ENCODE data around the gene CHRND.

CHRND gene

GRCh38 chr2:232556426-232556825 lies 30.5 kb downstream of the CHRND start:
- H3K27ac ChIP-seq (ENCODE audit: low read length) = no peak overlapping the region
- TF ChIP-seq EZH2phosphoT487 (IDR thresholded peaks at IDR 0.05; ENCODE audit: low read depth) (no peak), CTCF (IDR thresholded peaks at IDR 0.05; ENCODE audit: low read depth, low read length) (no peak)
- no peak overlapping the region for H3K9ac ChIP-seq (ENCODE audit: low read length)
- no peak overlapping the region for H3K4me2 ChIP-seq (ENCODE audit: low read length)
- peaks cover 19% of the 10 kb centered on the region for H3K36me3 ChIP-seq (replicated peaks; ENCODE audit: low read depth, low read length)
- peaks cover 5% of the 10 kb centered on the region for H3K4me1 ChIP-seq (ENCODE audit: low read length)
- no peak overlapping the region for H2AFZ ChIP-seq (ENCODE audit: low read depth, low read length)
- no peak overlapping the region for H3K4me3 ChIP-seq (ENCODE audit: low read length)
- H4K20me1 ChIP-seq (ENCODE audit: insufficient read depth, low read length) = 0 out of 2 replicates have a peak, but pooled peaks cover 5% of the 10 kb centered on the region
- peaks cover 49% of the 10 kb centered on the region for H3K79me2 ChIP-seq (ENCODE audit: low read length)
- no peaks in the 10 kb centered on the region for H3K27me3 ChIP-seq (ENCODE audit: low read depth, low read length)
- H3K9me3 ChIP-seq (ENCODE audit: insufficient read depth, low read length) = no peaks in the 10 kb centered on the region

- no peak overlapping the region for H2AFZ ChIP-seq (ENCODE audit: low read depth, low read length)
- H4K20me1 ChIP-seq (ENCODE audit: insufficient read depth, low read length) = no peaks in the 10 kb centered on the region
- no peaks in the 10 kb centered on the region for H3K9me3 ChIP-seq (ENCODE audit: insufficient read depth, low read length)
- TF ChIP-seq CTCF (IDR thresholded peaks at IDR 0.05; ENCODE audit: low read depth, low read length) = no peak
- TF ChIP-seq EZH2phosphoT487 (IDR thresholded peaks at IDR 0.05; ENCODE audit: low read depth) = no peak
- H3K27me3 ChIP-seq (ENCODE audit: low read depth, low read length) = no peaks in the 10 kb centered on the region
- H3K4me1 ChIP-seq (ENCODE audit: low read length) = peaks cover 6% of the 10 kb centered on the region; the same call in 1 of the 2 replicates
- H3K9ac ChIP-seq (ENCODE audit: low read length) = no peak overlapping the region
- H3K4me2 ChIP-seq (ENCODE audit: low read length) = no peak overlapping the region
- no peaks in the 10 kb centered on the region for H3K79me2 ChIP-seq (ENCODE audit: low read length)
- no peak overlapping the region for H3K27ac ChIP-seq (ENCODE audit: low read length)
- peaks cover 25% of the 10 kb centered on the region for H3K36me3 ChIP-seq (replicated peaks; ENCODE audit: low read depth, low read length)
- H3K4me3 ChIP-seq (ENCODE audit: low read length) = no peak overlapping the region
Observed at GRCh38 chr2:232562515-232563151, 36.7 kb downstream of the CHRND start.

- no peak overlapping the region for H2AFZ ChIP-seq (ENCODE audit: low read depth, low read length)
- no peak overlapping the region for H3K9ac ChIP-seq (ENCODE audit: low read length)
- no peaks in the 10 kb centered on the region for H3K9me3 ChIP-seq (ENCODE audit: insufficient read depth, low read length)
- no peaks in the 10 kb centered on the region for H4K20me1 ChIP-seq (ENCODE audit: insufficient read depth, low read length)
- H3K79me2 ChIP-seq (ENCODE audit: low read length) = no peaks in the 10 kb centered on the region
- H3K27ac ChIP-seq (ENCODE audit: low read length) = no peak overlapping the region
- H3K4me3 ChIP-seq (ENCODE audit: low read length) = no peak overlapping the region
- peaks cover 6% of the 10 kb centered on the region; the same call in 1 of the 2 replicates for H3K4me1 ChIP-seq (ENCODE audit: low read length)
- H3K4me2 ChIP-seq (ENCODE audit: low read length) = no peak overlapping the region
- TF ChIP-seq CTCF (IDR thresholded peaks at IDR 0.05; ENCODE audit: low read depth, low read length) (no peak), EZH2phosphoT487 (IDR thresholded peaks at IDR 0.05; ENCODE audit: low read depth) (no peak)
- no peaks in the 10 kb centered on the region for H3K27me3 ChIP-seq (ENCODE audit: low read depth, low read length)
- H3K36me3 ChIP-seq (replicated peaks; ENCODE audit: low read depth, low read length) = peaks cover 25% of the 10 kb centered on the region
Observed at GRCh38 chr2:232563580-232563979, 37.6 kb downstream of the CHRND start.

- Histone ChIP-seq H3K79me2 (ENCODE audit: low read length) (no peaks in the 10 kb centered on the region), H3K27ac (ENCODE audit: low read length) (no peak overlapping the region), H4K20me1 (ENCODE audit: insufficient read depth, low read length) (no peaks in the 10 kb centered on the region), H2AFZ (ENCODE audit: low read depth, low read length) (no peak overlapping the region), H3K9me3 (ENCODE audit: insufficient read depth, low read length) (no peaks in the 10 kb centered on the region), H3K4me3 (ENCODE audit: low read length) (no peak overlapping the region), H3K4me1 (ENCODE audit: low read length) (peaks cover under 1% of the 10 kb centered on the region; the same call in 1 of the 2 replicates), H3K4me2 (ENCODE audit: low read length) (no peak overlapping the region), H3K36me3 (replicated peaks; ENCODE audit: low read depth, low read length) (peaks cover 19% of the 10 kb centered on the region), H3K27me3 (ENCODE audit: low read depth, low read length) (no peaks in the 10 kb centered on the region), H3K9ac (ENCODE audit: low read length) (no peak overlapping the region)
- TF ChIP-seq CTCF (IDR thresholded peaks at IDR 0.05; ENCODE audit: low read depth, low read length) (no peak), EZH2phosphoT487 (IDR thresholded peaks at IDR 0.05; ENCODE audit: low read depth) (no peak)
Observed at GRCh38 chr2:232567721-232568120, 41.8 kb downstream of the CHRND start.

All from OCI-LY3 (cell line).